Neutrophil (primary cell): ENCODE measurements around the gene GPR18.

Experiments used
- H3K27ac ChIP-seq: fragments of 200-600 bp; sonication (generic); 2 replicates; pipeline ENCODE4 v1.5.1; 2016; ENCODE audit warnings: mild to moderate bottlenecking, moderate library complexity
- H3K27me3 ChIP-seq: fragments of 200-600 bp; sonication (generic); 2 replicates; pipeline ENCODE4 v1.6.0; 2016; ENCODE audit warnings: mild to moderate bottlenecking
- H3K36me3 ChIP-seq: fragments of 200-600 bp; sonication (generic); 2 replicates; pipeline ENCODE4 v1.5.1; 2017
- H3K4me1 ChIP-seq, 2 experiments: fragments of 200-600 bp in 1 of 2; sonication (generic) in 1 of 2; 1 replicate in 1 of 2; 2 replicates in 1 of 2; pipeline versions ENCODE4 v1.5.1 to v1.6.1; 2013 to 2016; ENCODE audit warnings: low read depth in 1 of 2, low read length in 1 of 2, mild to moderate bottlenecking in 1 of 2, moderate library complexity in 1 of 2; ENCODE audit not compliant: control insufficient read depth in 1 of 2, insufficient read depth in 1 of 2
- H3K4me3 ChIP-seq, 2 experiments: fragments of 200-600 bp in 1 of 2; sonication (generic) in 1 of 2; 1 replicate in 1 of 2; 2 replicates in 1 of 2; pipeline ENCODE4 v1.5.1; 2013 to 2016; ENCODE audit warnings: low read depth in 1 of 2, low read length in 1 of 2, mild to moderate bottlenecking in 1 of 2, moderate library complexity in 1 of 2
- H3K9me3 ChIP-seq: fragments of 200-600 bp; sonication (generic); 2 replicates; pipeline ENCODE4 v1.5.1; 2016
- TF ChIP-seq, protein P1 (sequence below): fragments of 200-600 bp; sonication (generic); IDR thresholded peaks from 2 replicates; pipeline ENCODE4 v1.5.1; 2016; ENCODE audit warnings: antibody characterized with exemption

GPR18 gene

DNA sequence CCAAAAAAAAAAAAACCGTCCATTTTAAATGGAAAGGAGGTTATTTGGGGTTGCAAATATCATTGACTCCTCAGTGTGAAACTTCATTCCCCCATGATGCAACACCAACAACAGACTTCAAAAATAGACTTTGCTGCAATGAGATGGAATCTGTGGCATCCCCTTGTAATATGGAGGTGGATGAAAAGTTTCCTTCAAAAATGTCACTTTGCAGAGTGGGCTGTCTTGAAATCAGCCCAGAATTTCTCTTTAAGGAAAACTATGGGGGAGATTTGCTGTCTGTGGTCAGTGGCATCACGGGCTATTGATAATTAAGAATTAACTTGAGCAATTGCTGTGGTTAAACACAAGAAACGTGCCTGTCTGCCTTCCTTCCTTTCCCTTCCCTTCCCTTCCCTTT, 1.5 kb downstream of the GPR18 start:
- Histone ChIP-seq H3K9me3 (no peaks in the 10 kb centered on the region), H3K27me3 (no peaks in the 10 kb centered on the region), H3K27ac (no peak overlapping the region), H3K4me1 (peaks cover 27 to 31% of the 10 kb centered on the region in 2 experiments), H3K36me3 (no peaks in the 10 kb centered on the region), H3K4me3 (no peak overlapping the region)
- TF ChIP-seq, protein P1, sequence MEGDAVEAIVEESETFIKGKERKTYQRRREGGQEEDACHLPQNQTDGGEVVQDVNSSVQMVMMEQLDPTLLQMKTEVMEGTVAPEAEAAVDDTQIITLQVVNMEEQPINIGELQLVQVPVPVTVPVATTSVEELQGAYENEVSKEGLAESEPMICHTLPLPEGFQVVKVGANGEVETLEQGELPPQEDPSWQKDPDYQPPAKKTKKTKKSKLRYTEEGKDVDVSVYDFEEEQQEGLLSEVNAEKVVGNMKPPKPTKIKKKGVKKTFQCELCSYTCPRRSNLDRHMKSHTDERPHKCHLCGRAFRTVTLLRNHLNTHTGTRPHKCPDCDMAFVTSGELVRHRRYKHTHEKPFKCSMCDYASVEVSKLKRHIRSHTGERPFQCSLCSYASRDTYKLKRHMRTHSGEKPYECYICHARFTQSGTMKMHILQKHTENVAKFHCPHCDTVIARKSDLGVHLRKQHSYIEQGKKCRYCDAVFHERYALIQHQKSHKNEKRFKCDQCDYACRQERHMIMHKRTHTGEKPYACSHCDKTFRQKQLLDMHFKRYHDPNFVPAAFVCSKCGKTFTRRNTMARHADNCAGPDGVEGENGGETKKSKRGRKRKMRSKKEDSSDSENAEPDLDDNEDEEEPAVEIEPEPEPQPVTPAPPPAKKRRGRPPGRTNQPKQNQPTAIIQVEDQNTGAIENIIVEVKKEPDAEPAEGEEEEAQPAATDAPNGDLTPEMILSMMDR = no peak

DNA sequence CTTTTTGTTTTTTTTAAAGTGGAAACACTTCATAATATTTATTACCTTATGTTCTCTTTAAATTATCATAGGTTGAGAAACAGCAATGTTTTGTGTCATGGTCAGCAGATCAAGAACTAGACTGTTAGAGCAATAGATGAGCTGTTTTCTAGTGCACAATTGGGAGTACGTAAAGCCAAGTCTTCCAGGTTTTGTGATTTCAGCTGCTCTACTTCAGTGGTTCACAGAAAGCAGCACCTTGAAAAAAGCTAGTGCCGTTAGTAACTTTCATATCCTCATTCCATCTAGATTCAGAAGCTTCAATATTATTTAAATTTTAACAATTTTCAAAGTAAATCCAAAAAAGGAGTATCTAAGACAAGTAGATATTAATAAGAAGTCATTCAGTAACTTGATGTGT, 1.9 kb downstream of the GPR18 start:
- Histone ChIP-seq H3K36me3 (no peaks in the 10 kb centered on the region), H3K4me1 (peaks cover 27 to 31% of the 10 kb centered on the region in 2 experiments), H3K27ac (no peak overlapping the region), H3K27me3 (no peaks in the 10 kb centered on the region), H3K4me3 (no peak overlapping the region), H3K9me3 (no peaks in the 10 kb centered on the region)
- TF ChIP-seq, protein P1 = no peak

DNA sequence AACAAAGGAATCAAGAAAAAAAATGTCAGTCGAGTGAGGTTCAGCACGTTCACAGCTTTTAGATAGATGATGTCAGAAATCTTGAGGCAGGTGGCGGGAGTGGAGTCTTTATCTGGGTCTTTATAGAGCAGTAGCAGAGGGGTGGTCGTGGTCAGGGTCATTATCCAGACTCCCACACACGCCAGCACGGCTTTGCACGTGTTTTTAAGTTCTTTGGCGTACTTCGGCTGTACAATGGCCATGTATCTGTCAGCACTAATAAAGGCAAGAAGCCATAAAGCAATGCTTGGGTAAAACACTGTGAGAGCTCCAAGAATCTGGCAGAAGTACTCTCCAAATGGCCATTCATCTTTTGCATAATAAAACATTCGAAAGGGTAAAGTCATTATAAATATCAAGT, 2.9 kb downstream of the GPR18 start:
- no peak overlapping the region for H3K27ac ChIP-seq
- peaks cover 27 to 31% of the 10 kb centered on the region in 2 experiments for H3K4me1 ChIP-seq
- H3K27me3 ChIP-seq = no peaks in the 10 kb centered on the region
- TF ChIP-seq, protein P1 = no peak
- no peak overlapping the region for H3K4me3 ChIP-seq
- no peaks in the 10 kb centered on the region for H3K36me3 ChIP-seq
- H3K9me3 ChIP-seq = no peaks in the 10 kb centered on the region

DNA sequence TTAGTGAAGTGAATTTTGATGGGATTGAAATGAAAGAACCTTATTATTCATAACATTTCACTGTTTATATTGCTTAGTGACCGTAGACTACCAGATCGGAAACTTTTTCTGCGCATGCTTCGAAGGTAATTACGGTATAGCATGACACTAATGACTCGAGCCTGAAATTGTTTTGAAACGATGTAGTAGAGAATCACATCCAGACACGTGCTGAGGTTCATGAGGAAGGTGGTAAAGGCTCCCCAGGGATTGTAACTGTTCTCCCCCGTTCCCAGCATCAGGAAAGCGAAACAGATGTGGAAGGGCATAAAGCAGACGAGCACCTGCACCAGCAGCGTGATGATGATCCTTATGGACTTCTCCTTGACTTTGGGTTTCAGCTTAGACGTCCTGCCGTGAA, 3.3 kb downstream of the GPR18 start:
- Histone ChIP-seq H3K4me1 (peaks cover 27 to 31% of the 10 kb centered on the region in 2 experiments), H3K9me3 (no peaks in the 10 kb centered on the region), H3K27me3 (no peaks in the 10 kb centered on the region), H3K27ac (no peak overlapping the region), H3K36me3 (no peaks in the 10 kb centered on the region), H3K4me3 (no peak overlapping the region)
- TF ChIP-seq, protein P1 = no peak

DNA sequence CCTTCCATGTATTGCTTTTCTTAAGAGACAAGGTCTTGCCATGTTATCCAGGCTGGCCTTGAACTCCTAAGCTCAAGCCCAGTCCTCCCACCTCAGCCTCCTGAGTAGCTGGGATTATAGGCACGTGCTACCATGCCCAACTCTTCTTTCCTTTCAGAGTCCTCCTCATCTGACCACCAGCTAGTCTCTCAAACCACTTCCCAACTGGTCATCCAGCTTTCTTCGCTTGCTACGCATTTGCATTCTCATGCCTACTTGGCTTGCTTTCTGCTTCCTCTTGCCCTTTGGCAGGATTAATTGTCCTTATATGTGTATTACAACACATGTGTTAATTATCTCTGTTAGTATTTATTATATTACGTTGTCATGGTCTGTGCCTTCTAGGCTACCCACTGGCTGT, 6.3 kb downstream of the GPR18 start:
- TF ChIP-seq, protein P1 = no peak
- Histone ChIP-seq H3K27ac (no peak overlapping the region), H3K9me3 (no peaks in the 10 kb centered on the region), H3K36me3 (no peaks in the 10 kb centered on the region), H3K27me3 (no peaks in the 10 kb centered on the region), H3K4me3 (no peak overlapping the region), H3K4me1 (peaks cover 8 to 9% of the 10 kb centered on the region in 2 experiments)
